Prostate gland (tissue), 2 donors: ENCODE measurements around the gene OSMR.

Source experiments
- POLR2A ChIP-seq: fragments of 450-650 bp; IDR thresholded peaks from one replicate; pipeline ENCODE4 v1.6.1; 2016; ENCODE audit warnings: antibody characterized with exemption, mild to moderate bottlenecking
- POLR2AphosphoS5 ChIP-seq: sonication (generic); formaldehyde crosslinking; IDR thresholded peaks from one replicate; pipeline ENCODE4 v1.6.1; 2017; ENCODE audit warnings: antibody characterized with exemption
- TF ChIP-seq, protein P1 (sequence below), 4 experiments: fragments of 200-600 bp in 2 of 4; fragments of 450-650 bp in 2 of 4; sonication (generic) in 2 of 4; IDR thresholded peaks; 1 replicate in 3 of 4; 2 replicates in 1 of 4; pipeline ENCODE4 v1.5.1; 2016 to 2019; ENCODE audit warnings: antibody characterized with exemption in 4 of 4, mild to moderate bottlenecking in 2 of 4, moderate library complexity in 2 of 4

DNA sequence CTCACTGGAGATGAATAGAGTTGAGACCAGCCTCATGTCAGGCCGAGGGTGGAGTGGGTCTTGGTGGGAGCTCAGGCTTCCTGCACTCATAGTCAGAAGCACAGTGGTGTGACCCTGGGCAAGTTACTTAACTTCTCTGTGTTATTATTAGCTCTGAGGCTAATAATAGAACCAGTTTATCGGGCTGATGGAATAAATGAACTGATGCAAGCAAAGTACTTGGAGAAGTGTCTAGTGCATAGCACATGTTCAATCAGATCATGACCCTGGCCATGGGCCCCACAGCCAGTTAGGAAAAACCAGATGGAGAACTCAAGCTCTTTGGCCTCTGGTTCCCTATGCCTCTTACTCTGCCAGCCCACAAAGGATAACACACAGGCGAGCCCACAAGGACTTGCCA, 45.3 kb upstream of the OSMR start:
- TF ChIP-seq, protein P1, sequence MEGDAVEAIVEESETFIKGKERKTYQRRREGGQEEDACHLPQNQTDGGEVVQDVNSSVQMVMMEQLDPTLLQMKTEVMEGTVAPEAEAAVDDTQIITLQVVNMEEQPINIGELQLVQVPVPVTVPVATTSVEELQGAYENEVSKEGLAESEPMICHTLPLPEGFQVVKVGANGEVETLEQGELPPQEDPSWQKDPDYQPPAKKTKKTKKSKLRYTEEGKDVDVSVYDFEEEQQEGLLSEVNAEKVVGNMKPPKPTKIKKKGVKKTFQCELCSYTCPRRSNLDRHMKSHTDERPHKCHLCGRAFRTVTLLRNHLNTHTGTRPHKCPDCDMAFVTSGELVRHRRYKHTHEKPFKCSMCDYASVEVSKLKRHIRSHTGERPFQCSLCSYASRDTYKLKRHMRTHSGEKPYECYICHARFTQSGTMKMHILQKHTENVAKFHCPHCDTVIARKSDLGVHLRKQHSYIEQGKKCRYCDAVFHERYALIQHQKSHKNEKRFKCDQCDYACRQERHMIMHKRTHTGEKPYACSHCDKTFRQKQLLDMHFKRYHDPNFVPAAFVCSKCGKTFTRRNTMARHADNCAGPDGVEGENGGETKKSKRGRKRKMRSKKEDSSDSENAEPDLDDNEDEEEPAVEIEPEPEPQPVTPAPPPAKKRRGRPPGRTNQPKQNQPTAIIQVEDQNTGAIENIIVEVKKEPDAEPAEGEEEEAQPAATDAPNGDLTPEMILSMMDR (IDR thresholded peaks at IDR 0.05) = no peak
- TF ChIP-seq POLR2A (no peak), POLR2AphosphoS5 (no peak)
